ENCODE data around the gene IRAK1.

DNA sequence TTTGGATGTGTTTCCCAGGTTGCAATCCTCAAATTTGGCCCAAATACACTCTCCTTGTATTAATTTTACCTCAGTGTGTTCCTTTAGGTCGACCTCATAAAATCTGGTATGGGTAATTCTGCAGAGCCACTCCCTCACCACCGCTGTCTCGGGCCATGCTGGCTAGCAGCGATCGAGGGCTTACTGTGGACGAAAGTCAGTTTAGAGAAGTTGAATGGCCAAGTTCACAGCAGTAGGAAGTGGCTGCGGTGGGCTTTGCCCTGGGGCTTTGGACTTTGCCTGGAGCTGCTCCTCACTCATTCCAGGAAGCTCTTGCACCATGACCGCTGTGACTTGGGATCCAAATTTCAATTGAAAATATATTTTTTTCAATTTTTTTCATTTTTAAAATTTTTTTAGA is 27.5 kb downstream of the IRAK1 start:
- TF ChIP-seq POLR2A (IDR thresholded peaks at IDR 0.05) (no peak), CTCF (IDR thresholded peaks at IDR 0.05) (no peak)
